Muscle of leg (tissue), 11 donors: ENCODE data around the gene HOXC12. TPM values are rescaled to one million over a fixed set of nuclear protein-coding genes. Genes with fewer than 3 reads are reported as not detected.

Experiments
- DNase-seq: peaks from one replicate; pipeline ENCODE4 v3.0.0; 2013
- H3K27ac ChIP-seq: one replicate; pipeline ENCODE4 v1.5.1; 2013; ENCODE audit warnings: mild to moderate bottlenecking, low read length, control low read depth
- H3K27me3 ChIP-seq: one replicate; pipeline ENCODE4 v1.6.1; 2013; ENCODE audit warnings: low read length; ENCODE audit not compliant: control insufficient read depth, insufficient read depth
- H3K36me3 ChIP-seq: one replicate; pipeline ENCODE4 v1.6.1; 2013; ENCODE audit warnings: low read length; ENCODE audit not compliant: control insufficient read depth, insufficient read depth
- H3K4me1 ChIP-seq: one replicate; pipeline ENCODE4 v1.6.1; 2013; ENCODE audit warnings: low read length; ENCODE audit not compliant: control insufficient read depth, insufficient read depth
- H3K4me3 ChIP-seq: one replicate; pipeline ENCODE4 v1.5.1; 2013; ENCODE audit warnings: low read length, control low read depth
- H3K9me3 ChIP-seq: replicated peaks from 2 replicates; pipeline ENCODE4 v1.6.1; 2013; ENCODE audit warnings: low read depth, low read length; ENCODE audit not compliant: control insufficient read depth
- WGBS: methylation state at CpG from one replicate; pipeline ENCODE4 v1.1.5; 2013; ENCODE audit warnings: missing lambda C conversion rate; ENCODE audit not compliant: insufficient coverage; 5-methylcytosine and 5-hydroxymethylcytosine counted together
- polyA plus RNA-seq, 8 donors: library from polyadenylated mRNA; unstranded; fragments of 120-200 nt; gene quantifications; one replicate each; pipeline versions ENCODE4 v1.2.1 to v1.2.3, GENCODE V29; 2013; ENCODE audit warnings: inconsistent platforms in 1 of 8, low replicate concordance in 1 of 8; ENCODE audit not compliant: insufficient read length in 8 of 8, insufficient read depth in 1 of 8
- total RNA-seq: library from RNA; stranded (reverse); fragments of 120-200 nt; gene quantifications from one replicate; pipeline ENCODE4 v1.2.4, GENCODE V29; 2013

Gene HOXC12
- total and polyA plus RNA-seq, 9 donors, result 0.06 to 0.30 (median 0.08) TPM; not detected in 2

GRCh38 chr12:53966085-53966384 is 11.3 kb downstream of the HOXC12 start:
- H3K27me3 ChIP-seq, result peaks cover 89% of the 10 kb centered on the region
- peak overlapping the region; percentile 90 for H3K27ac ChIP-seq
- no peak for DNase-seq
- H3K9me3 ChIP-seq, result no peaks in the 10 kb centered on the region
- H3K36me3 ChIP-seq, result peaks cover 2% of the 10 kb centered on the region
- H3K4me3 ChIP-seq, result peak overlapping the region; percentile 52
- H3K4me1 ChIP-seq, result peaks cover 59% of the 10 kb centered on the region
- 3% methylated on average over 8 of the region's 15 CpGs for WGBS

GRCh38 chr12:53966385-53967133 is 11.9 kb downstream of the HOXC12 start:
- DNase-seq, result peak; percentile 68
- 15% methylated on average over 32 of the region's 36 CpGs for WGBS
- H3K4me3 ChIP-seq, result peak overlapping the region; percentile 52

GRCh38 chr12:53967421-53967925 is 12.8 kb downstream of the HOXC12 start:
- H3K27ac ChIP-seq, result peak overlapping the region; percentile 90
- peak; percentile 55 for DNase-seq

More at GRCh38 chr12:53966385-53967133, 11.9 kb downstream of the HOXC12 start:
- peak overlapping the region; percentile 90 for H3K27ac ChIP-seq
- peaks cover 88% of the 10 kb centered on the region for H3K27me3 ChIP-seq
- H3K4me1 ChIP-seq, result peaks cover 54% of the 10 kb centered on the region
- H3K36me3 ChIP-seq, result peaks cover 2% of the 10 kb centered on the region
- H3K9me3 ChIP-seq, result no peaks in the 10 kb centered on the region

GRCh38 chr12:53968214-53969127 is 13.8 kb downstream of the HOXC12 start:
- peak; percentile 36 for DNase-seq
- no peaks in the 10 kb centered on the region for H3K9me3 ChIP-seq
- H3K36me3 ChIP-seq, result no peaks in the 10 kb centered on the region
- peak overlapping the region; percentile 90 for H3K27ac ChIP-seq
- peaks cover 93% of the 10 kb centered on the region for H3K27me3 ChIP-seq
- peaks cover 61% of the 10 kb centered on the region for H3K4me1 ChIP-seq
- peak overlapping the region; percentile 10 for H3K4me3 ChIP-seq
- 44% methylated on average over 17 of the region's 24 CpGs for WGBS

More at GRCh38 chr12:53967421-53967925, 12.8 kb downstream of the HOXC12 start:
- peak overlapping the region; percentile 52 for H3K4me3 ChIP-seq
- H3K4me1 ChIP-seq, result peaks cover 59% of the 10 kb centered on the region
- WGBS, result 9% methylated on average over 3 of the region's 5 CpGs
- peaks cover 93% of the 10 kb centered on the region for H3K27me3 ChIP-seq
- H3K36me3 ChIP-seq, result no peaks in the 10 kb centered on the region
- no peaks in the 10 kb centered on the region for H3K9me3 ChIP-seq

- Histone ChIP-seq H3K4me1 (peaks cover 58% of the 10 kb centered on the region), H3K4me3 (no peak overlapping the region), H3K36me3 (no peaks in the 10 kb centered on the region), H3K27me3 (peaks cover 96% of the 10 kb centered on the region), H3K9me3 (no peaks in the 10 kb centered on the region), H3K27ac (no peak overlapping the region)
- WGBS, result 54% methylated on average over 8 of the region's 12 CpGs
- peak; percentile 67 for DNase-seq
Observed at GRCh38 chr12:53969588-53970259, 15.0 kb downstream of the HOXC12 start.

- H3K36me3 ChIP-seq, result no peaks in the 10 kb centered on the region
- H3K27me3 ChIP-seq, result peaks cover 95% of the 10 kb centered on the region
- no peak for DNase-seq
- H3K4me3 ChIP-seq, result no peak overlapping the region
- H3K9me3 ChIP-seq, result no peaks in the 10 kb centered on the region
- WGBS, result 67% methylated on average over 3 of the region's 4 CpGs
- H3K27ac ChIP-seq, result no peak overlapping the region
- peaks cover 57% of the 10 kb centered on the region for H3K4me1 ChIP-seq
Observed at GRCh38 chr12:53970451-53970850, 15.7 kb downstream of the HOXC12 start.

GRCh38 chr12:53971129-53971528 is 16.4 kb downstream of the HOXC12 start:
- H3K27me3 ChIP-seq, result peaks cover 96% of the 10 kb centered on the region

GRCh38 chr12:53971686-53972085 is 17.0 kb downstream of the HOXC12 start:
- Histone ChIP-seq H3K36me3 (no peaks in the 10 kb centered on the region), H3K9me3 (no peaks in the 10 kb centered on the region), H3K4me3 (no peak overlapping the region), H3K27ac (peak overlapping the region; percentile 96), H3K4me1 (peaks cover 64% of the 10 kb centered on the region), H3K27me3 (peaks cover 95% of the 10 kb centered on the region)
- DNase-seq, result no peak
- 78% methylated on average over 1 of the region's 2 CpGs for WGBS

More at GRCh38 chr12:53971129-53971528, 16.4 kb downstream of the HOXC12 start:
- Histone ChIP-seq H3K36me3 (no peaks in the 10 kb centered on the region), H3K4me3 (no peak overlapping the region), H3K4me1 (peaks cover 63% of the 10 kb centered on the region), H3K27ac (no peak overlapping the region), H3K9me3 (no peaks in the 10 kb centered on the region)
- DNase-seq, result no peak
- 100% methylated on average over 1 of the region's 3 CpGs for WGBS

- peak; percentile 41 for DNase-seq
- peak overlapping the region; percentile 59 for H3K4me3 ChIP-seq
- H3K27ac ChIP-seq, result peak overlapping the region; percentile 96
- peaks cover 94% of the 10 kb centered on the region for H3K27me3 ChIP-seq
- H3K36me3 ChIP-seq, result no peaks in the 10 kb centered on the region
- H3K4me1 ChIP-seq, result peaks cover 64% of the 10 kb centered on the region
- 60% methylated on average over 6 of the region's 9 CpGs for WGBS
- no peaks in the 10 kb centered on the region for H3K9me3 ChIP-seq
Observed at GRCh38 chr12:53972152-53972702, 17.5 kb downstream of the HOXC12 start.
